HepG2 (cell line): ENCODE results near the gene PDZD7. TPM values are rescaled to one million over a fixed set of nuclear protein-coding genes. Genes with fewer than 3 reads are reported as not detected.

Experiments used
- ATF7 ChIP-seq, 2 experiments: fragments of 450-650 bp in 1 of 2; sonication (generic) in 1 of 2; formaldehyde crosslinking in 1 of 2; IDR thresholded peaks; 2 replicates each; pipeline versions ENCODE4 v1.4.0 to v1.6.1; 2016 to 2020; ENCODE audit warnings: antibody characterized with exemption in 1 of 2, mild to moderate bottlenecking in 1 of 2, missing genetic modification reagents in 1 of 2
- BORCS8-MEF2B ChIP-seq: sonication (generic); formaldehyde crosslinking; IDR thresholded peaks from 2 replicates; pipeline ENCODE4 v1.8.0; 2022; ENCODE audit warnings: mild to moderate bottlenecking, missing genetic modification reagents
- CCAR2 ChIP-seq: fragments of 200-400 bp; formaldehyde crosslinking; optimal IDR thresholded peaks from 2 replicates; pipeline ENCODE3; 2018; ENCODE audit warnings: low read depth, mild to moderate bottlenecking, low read length, moderate library complexity
- CERS6 ChIP-seq: sonication (generic); formaldehyde crosslinking; IDR thresholded peaks from 2 replicates; pipeline ENCODE4 v1.5.0; 2020; ENCODE audit warnings: missing genetic modification reagents
- CREB3 ChIP-seq: sonication (generic); formaldehyde crosslinking; IDR thresholded peaks from 2 replicates; pipeline ENCODE4 v1.5.0; 2020; ENCODE audit warnings: missing genetic modification reagents
- EHMT2 ChIP-seq: fragments of 200-600 bp; sonication (generic); IDR thresholded peaks from 2 replicates; pipeline ENCODE4 v1.7.0; 2017; ENCODE audit warnings: antibody characterized with exemption, low read depth, low read length, borderline replicate concordance
- ESRRA ChIP-seq: sonication (generic); formaldehyde crosslinking; IDR thresholded peaks from 2 replicates; pipeline ENCODE4 v1.5.1; 2020; ENCODE audit warnings: mild to moderate bottlenecking, low read depth, missing genetic modification reagents
- GATAD1 ChIP-seq: IDR thresholded peaks from 2 replicates; pipeline ENCODE4 v1.6.1; 2016; ENCODE audit warnings: missing genetic modification reagents, missing compliant biosample characterization
- GZF1 ChIP-seq: sonication (generic); formaldehyde crosslinking; IDR thresholded peaks from 2 replicates; pipeline ENCODE4 v1.5.1; 2020; ENCODE audit warnings: mild to moderate bottlenecking, missing genetic modification reagents
- KDM2A ChIP-seq: sonication (generic); formaldehyde crosslinking; IDR thresholded peaks from 2 replicates; pipeline ENCODE4 v1.4.0; 2020; ENCODE audit warnings: low read depth, missing genetic modification reagents, borderline replicate concordance
- KLF13 ChIP-seq: sonication (generic); formaldehyde crosslinking; IDR thresholded peaks from 2 replicates; pipeline ENCODE4 v1.4.0; 2020; ENCODE audit warnings: mild to moderate bottlenecking, missing genetic modification reagents
- MBNL3 ChIP-seq: fragments of 250-450 bp; sonication (Bioruptor Pico); conservative IDR thresholded peaks from 2 replicates; pipeline ENCODE4 v1.8.0; 2022; ENCODE audit warnings: mild to moderate bottlenecking, inconsistent platforms
- MTA3 ChIP-seq: sonication (generic); formaldehyde crosslinking; IDR thresholded peaks from 2 replicates; pipeline ENCODE4 v1.4.0; 2020; ENCODE audit warnings: missing genetic modification reagents
- POLR2AphosphoS5 ChIP-seq: IDR thresholded peaks from 2 replicates; pipeline ENCODE4 v1.6.1; 2012; ENCODE audit warnings: low read depth, low read length
- RARA ChIP-seq: IDR thresholded peaks from 2 replicates; pipeline ENCODE4 v1.6.1; 2016; ENCODE audit warnings: missing genetic modification reagents, missing compliant biosample characterization
- SP1 ChIP-seq, 2 experiments: fragments of 450-650 bp in 1 of 2; sonication (generic) in 1 of 2; formaldehyde crosslinking in 1 of 2; IDR thresholded peaks; 2 replicates each; pipeline versions ENCODE4 v1.4.0 to v1.6.1; 2016 to 2020; ENCODE audit warnings: missing genetic modification reagents in 1 of 2
- TBX3 ChIP-seq: fragments of 450-650 bp; IDR thresholded peaks from 2 replicates; pipeline ENCODE4 v1.6.1; 2017; ENCODE audit warnings: antibody characterized with exemption, mild to moderate bottlenecking, inconsistent platforms, borderline replicate concordance
- TSC22D2 ChIP-seq: sonication (generic); formaldehyde crosslinking; IDR thresholded peaks from 2 replicates; pipeline ENCODE4 v1.5.1; 2020; ENCODE audit warnings: missing genetic modification reagents, mild to moderate bottlenecking, borderline replicate concordance
- ZBTB20 ChIP-seq: sonication (generic); formaldehyde crosslinking; IDR thresholded peaks from 2 replicates; pipeline ENCODE4 v1.8.1; 2023; ENCODE audit warnings: missing genetic modification reagents, low read depth, mild to moderate bottlenecking, borderline replicate concordance
- ZBTB21 ChIP-seq: sonication (generic); formaldehyde crosslinking; IDR thresholded peaks from 2 replicates; pipeline ENCODE4 v1.4.0; 2020; ENCODE audit warnings: missing genetic modification reagents
- ZFP36 ChIP-seq: fragments of 150-350 bp; IDR thresholded peaks from 2 replicates; pipeline ENCODE4 v1.6.1; 2018; ENCODE audit warnings: borderline replicate concordance, low read length, low read depth; ENCODE audit not compliant: partially characterized antibody
- ZFP90 ChIP-seq: sonication (generic); formaldehyde crosslinking; IDR thresholded peaks from 2 replicates; pipeline ENCODE4 v1.8.0; 2022; ENCODE audit warnings: missing genetic modification reagents, mild to moderate bottlenecking, inconsistent platforms, borderline replicate concordance
- ZNF343 ChIP-seq: sonication (generic); formaldehyde crosslinking; IDR thresholded peaks from 2 replicates; pipeline ENCODE4 v1.4.0; 2020; ENCODE audit warnings: mild to moderate bottlenecking, missing genetic modification reagents
- ZNF550 ChIP-seq: sonication (generic); formaldehyde crosslinking; IDR thresholded peaks from 2 replicates; pipeline ENCODE4 v1.4.0; 2020; ENCODE audit warnings: mild to moderate bottlenecking, missing genetic modification reagents, borderline replicate concordance
- ZNF557 ChIP-seq: sonication (generic); formaldehyde crosslinking; IDR thresholded peaks from 2 replicates; pipeline ENCODE4 v1.4.0; 2020; ENCODE audit warnings: missing genetic modification reagents
- ZNF577 ChIP-seq: sonication (generic); formaldehyde crosslinking; IDR thresholded peaks from 2 replicates; pipeline ENCODE4 v1.4.0; 2020; ENCODE audit warnings: mild to moderate bottlenecking, low read depth, missing genetic modification reagents, borderline replicate concordance
- ZNF614 ChIP-seq: IDR thresholded peaks from 2 replicates; pipeline ENCODE4 v1.6.1; 2018; ENCODE audit warnings: missing biosample characterization, missing genetic modification reagents, inconsistent platforms, borderline replicate concordance
- ZNF879 ChIP-seq: sonication (generic); formaldehyde crosslinking; IDR thresholded peaks from 2 replicates; pipeline ENCODE4 v1.8.1; 2023; ENCODE audit warnings: missing genetic modification reagents
- ZSCAN20 ChIP-seq: sonication (generic); formaldehyde crosslinking; IDR thresholded peaks from 2 replicates; pipeline ENCODE4 v1.4.0; 2020; ENCODE audit warnings: missing genetic modification reagents, mild to moderate bottlenecking, borderline replicate concordance
- ZSCAN22 ChIP-seq: sonication (generic); formaldehyde crosslinking; IDR thresholded peaks from 2 replicates; pipeline ENCODE4 v1.4.0; 2020; ENCODE audit warnings: mild to moderate bottlenecking, missing genetic modification reagents
- polyA plus RNA-seq, 8 experiments: library from polyadenylated mRNA; depleted of rRNA in 3 of 8; stranded (reverse) in 7 of 8; unstranded in 1 of 8; fragments of >200 nt; fragmentation: Illumina TruSeq in 4 of 8; extraction: Trizol in 4 of 8; gene quantifications; 2 replicates each; pipeline versions ENCODE4 v1.2.1 to v1.2.3, GENCODE V29; 2011 to 2016; ENCODE audit warnings: low read depth in 4 of 8, missing spikeins in 1 of 8, mixed read lengths in 1 of 8; ENCODE audit not compliant: insufficient read depth in 1 of 8
- total RNA-seq, 5 experiments: library from RNA; depleted of rRNA; stranded (reverse); fragments of >200 nt; fragmentation: Illumina TruSeq; extraction: Trizol; gene quantifications; 2 replicates each; pipeline ENCODE4 v1.2.3, GENCODE V29; 2016; ENCODE audit warnings: low read depth in 1 of 5

PDZD7 gene
- total and polyA plus RNA-seq, 2 of the 13 experiments (the other 11 are each of a cell fraction or from before 2014, with no cell fraction given) = 0.58 to 0.73 TPM

GRCh38 chr10:100970076-100970913 is 60.6 kb downstream of the PDZD7 start (continued):
- TF ChIP-seq TBX3 = no peak
- TF ChIP-seq KLF13 (CRISPR knock-in tag) = no peak
- no peak for TF ChIP-seq ZNF557
- no peak for TF ChIP-seq BORCS8-MEF2B
- TF ChIP-seq ZSCAN22 = no peak
- no peak for TF ChIP-seq TSC22D2 (CRISPR knock-in tag)
- TF ChIP-seq ZBTB21 (CRISPR knock-in tag) = no peak
- no peak for TF ChIP-seq ZBTB20 (CRISPR knock-in tag)
- TF ChIP-seq ZNF550 = no peak; the same call in 1 of the 2 replicates
- TF ChIP-seq MBNL3 (CRISPR knock-in tag) = no peak
- no peak for TF ChIP-seq GZF1
- no peak for TF ChIP-seq GATAD1
- peak; percentile 42; the same call in 1 of the 2 replicates for TF ChIP-seq ESRRA (CRISPR knock-in tag)
- TF ChIP-seq ZNF577 = no peak
- TF ChIP-seq ZFP36 = no peak
- TF ChIP-seq CREB3 = no peak
- TF ChIP-seq CCAR2 = no peak
- TF ChIP-seq MTA3 = no peak
- no peak for TF ChIP-seq SP1 (IDR thresholded peaks at IDR 0.05)
- no peak for TF ChIP-seq SP1 (CRISPR knock-in tag; IDR thresholded peaks at IDR 0.05)
- TF ChIP-seq EHMT2 = no peak
- TF ChIP-seq ZNF343 (CRISPR knock-in tag) = no peak
- peak; percentile 87 for TF ChIP-seq POLR2AphosphoS5
- peak; percentile 67; the same call in 1 of the 2 replicates for TF ChIP-seq ZNF614 (CRISPR knock-in tag)
- peak; percentile 51; the same call in 1 of the 2 replicates for TF ChIP-seq RARA (CRISPR knock-in tag)
- TF ChIP-seq CERS6 (CRISPR knock-in tag) = no peak
- no peak for TF ChIP-seq KDM2A (CRISPR knock-in tag)
- TF ChIP-seq ATF7 (IDR thresholded peaks at IDR 0.05) = no peak
- no peak for TF ChIP-seq ATF7 (CRISPR knock-in tag; IDR thresholded peaks at IDR 0.05)
- TF ChIP-seq ZNF879 = 0 out of 2 replicates have a peak, but pooled peaks have one; percentile 35
- TF ChIP-seq ZFP90 = no peak
- TF ChIP-seq ZSCAN20 (CRISPR knock-in tag) = no peak
